HEK293 (cell line): ENCODE measurements around the gene XPO1.

Experiments used
- CTCF ChIA-PET: fragments of 350-600 bp; formaldehyde crosslinking; extraction: SDS; loops from one replicate; lab custom pipeline; 2021; ENCODE audit warnings: antibody characterized with exemption; lab: Yijun Ruan, JAX
- POLR2A ChIA-PET: fragments of 300-600 bp; formaldehyde crosslinking; extraction: SDS; loops from one replicate; lab custom pipeline; 2020; ENCODE audit warnings: antibody characterized with exemption, inconsistent platforms; lab: Yijun Ruan, JAX
- H3K27ac ChIP-seq: fragments of 200-500 bp; sonication (Bioruptor generic); 2 replicates; pipeline ENCODE4 v1.5.1; 2014; ENCODE audit warnings: low read depth, low read length, control low read depth, inconsistent platforms; ENCODE audit errors: extremely low read depth
- H3K36me3 ChIP-seq, 2 experiments: fragments of 200-500 bp in 1 of 2; sonication (Bioruptor generic) in 1 of 2; 1 replicate in 1 of 2; 2 replicates in 1 of 2; pipeline ENCODE4 v1.5.1; 2014 to 2017; ENCODE audit warnings: inconsistent platforms in 2 of 2, low read length in 2 of 2; ENCODE audit not compliant: control insufficient read depth in 2 of 2, insufficient read depth in 1 of 2
- H3K4me1 ChIP-seq: fragments of 200-500 bp; sonication (Bioruptor generic); 2 replicates; pipeline ENCODE4 v1.5.1; 2014; ENCODE audit warnings: mild to moderate bottlenecking, low read length, inconsistent platforms; ENCODE audit not compliant: control insufficient read depth, insufficient read depth
- H3K4me3 ChIP-seq: 2 replicates; pipeline ENCODE4 v1.5.1; 2011; ENCODE audit warnings: low read depth, mild to moderate bottlenecking, control low read depth, low read length, moderate library complexity
- H3K9me3 ChIP-seq: fragments of 200-500 bp; sonication (Bioruptor generic); 2 replicates; pipeline ENCODE4 v1.5.1; 2014; ENCODE audit warnings: low read depth, low read length, inconsistent platforms; ENCODE audit not compliant: control insufficient read depth, insufficient read depth
- ATF2 ChIP-seq: fragments of 450-650 bp; formaldehyde crosslinking; IDR thresholded peaks from 2 replicates; pipeline ENCODE4 v1.5.1; 2016; ENCODE audit warnings: missing biosample characterization, missing genetic modification characterization, low read depth
- GLIS1 ChIP-seq: fragments of 450-650 bp; formaldehyde crosslinking; IDR thresholded peaks from 2 replicates; pipeline ENCODE4 v1.5.1; 2016; ENCODE audit warnings: missing biosample characterization, missing genetic modification characterization
- HOXC10 ChIP-seq: sonication (generic); formaldehyde crosslinking; IDR thresholded peaks from 2 replicates; pipeline ENCODE4 v1.8.1; 2023; ENCODE audit warnings: mild to moderate bottlenecking, missing genetic modification reagents
- HOXD13 ChIP-seq: sonication (generic); formaldehyde crosslinking; IDR thresholded peaks from 2 replicates; pipeline ENCODE4 v1.8.0; 2022; ENCODE audit warnings: missing genetic modification reagents, borderline replicate concordance
- INSM2 ChIP-seq: fragments of 450-650 bp; formaldehyde crosslinking; IDR thresholded peaks from 2 replicates; pipeline ENCODE4 v1.5.1; 2016; ENCODE audit warnings: missing biosample characterization, missing genetic modification characterization
- KLF8 ChIP-seq: fragments of 450-650 bp; formaldehyde crosslinking; IDR thresholded peaks from 2 replicates; pipeline ENCODE4 v1.5.1; 2016; ENCODE audit warnings: missing biosample characterization, missing genetic modification characterization
- KLF9 ChIP-seq: fragments of 450-650 bp; formaldehyde crosslinking; IDR thresholded peaks from 2 replicates; pipeline ENCODE4 v1.5.1; 2016; ENCODE audit warnings: missing biosample characterization, missing genetic modification characterization, low read depth
- OSR2 ChIP-seq: fragments of 450-650 bp; formaldehyde crosslinking; IDR thresholded peaks from 2 replicates; pipeline ENCODE4 v1.5.1; 2016; ENCODE audit warnings: missing biosample characterization, missing genetic modification characterization
- RBAK ChIP-seq: fragments of 450-650 bp; formaldehyde crosslinking; IDR thresholded peaks from 2 replicates; pipeline ENCODE4 v1.5.1; 2016; ENCODE audit warnings: missing biosample characterization, missing genetic modification characterization
- YY2 ChIP-seq: fragments of 450-650 bp; formaldehyde crosslinking; IDR thresholded peaks from 2 replicates; pipeline ENCODE4 v1.5.1; 2016; ENCODE audit warnings: missing biosample characterization, missing genetic modification characterization
- ZBTB17 ChIP-seq: fragments of 450-650 bp; formaldehyde crosslinking; IDR thresholded peaks from 2 replicates; pipeline ENCODE4 v1.5.1; 2016; ENCODE audit warnings: missing biosample characterization, missing genetic modification characterization
- ZBTB44 ChIP-seq: fragments of 450-650 bp; IDR thresholded peaks from 2 replicates; pipeline ENCODE4 v1.5.1; 2018; ENCODE audit warnings: missing biosample characterization, mild to moderate bottlenecking, missing genetic modification characterization
- ZIC2 ChIP-seq: fragments of 450-650 bp; formaldehyde crosslinking; IDR thresholded peaks from 2 replicates; pipeline ENCODE4 v1.5.1; 2016; ENCODE audit warnings: missing biosample characterization, missing genetic modification characterization
- ZNF211 ChIP-seq: fragments of 450-650 bp; formaldehyde crosslinking; IDR thresholded peaks from 2 replicates; pipeline ENCODE4 v1.5.1; 2016; ENCODE audit warnings: low read depth, missing biosample characterization, missing genetic modification characterization
- ZNF239 ChIP-seq: fragments of 450-650 bp; formaldehyde crosslinking; IDR thresholded peaks from 2 replicates; pipeline ENCODE4 v1.5.1; 2016; ENCODE audit warnings: missing biosample characterization, missing genetic modification characterization
- ZNF280D ChIP-seq: fragments of 450-650 bp; formaldehyde crosslinking; IDR thresholded peaks from 2 replicates; pipeline ENCODE4 v1.5.1; 2016; ENCODE audit warnings: missing biosample characterization, missing genetic modification characterization
- ZNF341 ChIP-seq: fragments of 450-650 bp; formaldehyde crosslinking; IDR thresholded peaks from 2 replicates; pipeline ENCODE4; 2016; ENCODE audit warnings: low read depth, missing biosample characterization, missing genetic modification characterization
- ZNF423 ChIP-seq: fragments of 450-650 bp; formaldehyde crosslinking; IDR thresholded peaks from 2 replicates; pipeline ENCODE4 v1.5.1; 2016; ENCODE audit warnings: missing biosample characterization, missing genetic modification characterization
- ZNF488 ChIP-seq: fragments of 450-650 bp; formaldehyde crosslinking; IDR thresholded peaks from 2 replicates; pipeline ENCODE4 v1.5.1; 2016; ENCODE audit warnings: missing biosample characterization, missing genetic modification characterization
- ZNF530 ChIP-seq: fragments of 450-650 bp; formaldehyde crosslinking; IDR thresholded peaks from 2 replicates; pipeline ENCODE4 v1.5.1; 2016; ENCODE audit warnings: low read depth, missing biosample characterization, missing genetic modification characterization
- ZNF596 ChIP-seq: fragments of 450-650 bp; IDR thresholded peaks from 2 replicates; pipeline ENCODE4 v1.5.0; 2018; ENCODE audit warnings: missing biosample characterization, mild to moderate bottlenecking, missing genetic modification characterization, moderate library complexity
- ZNF624 ChIP-seq: fragments of 450-650 bp; formaldehyde crosslinking; IDR thresholded peaks from 2 replicates; pipeline ENCODE4 v1.5.1; 2017; ENCODE audit warnings: missing biosample characterization, missing genetic modification characterization
- ZNF660 ChIP-seq: fragments of 450-650 bp; IDR thresholded peaks from 2 replicates; pipeline ENCODE4 v1.5.1; 2018; ENCODE audit warnings: missing biosample characterization, mild to moderate bottlenecking, missing genetic modification characterization
- ZNF692 ChIP-seq: fragments of 450-650 bp; formaldehyde crosslinking; IDR thresholded peaks from 2 replicates; pipeline ENCODE4 v1.5.1; 2016; ENCODE audit warnings: missing biosample characterization, missing genetic modification characterization
- ZNF76 ChIP-seq: fragments of 450-650 bp; formaldehyde crosslinking; IDR thresholded peaks from 2 replicates; pipeline ENCODE4; 2016; ENCODE audit warnings: low read depth, missing biosample characterization, missing genetic modification characterization, borderline replicate concordance
- ZNF785 ChIP-seq: fragments of 450-650 bp; formaldehyde crosslinking; IDR thresholded peaks from 2 replicates; pipeline ENCODE4 v1.5.1; 2016; ENCODE audit warnings: missing biosample characterization, missing genetic modification characterization
- ZSCAN30 ChIP-seq: fragments of 450-650 bp; IDR thresholded peaks from 2 replicates; pipeline ENCODE4 v1.5.1; 2018; ENCODE audit warnings: missing biosample characterization, mild to moderate bottlenecking, missing genetic modification characterization, moderate library complexity
- ZXDB ChIP-seq: fragments of 450-650 bp; formaldehyde crosslinking; IDR thresholded peaks from 2 replicates; pipeline ENCODE4 v1.5.1; 2016; ENCODE audit warnings: missing biosample characterization, missing genetic modification characterization

Gene XPO1

GRCh38 chr2:61538200-61538919 lies at the start of gene XPO1:
XPO1 (minus strand) TSS chr2:61538356; CDS start chr2:61533897, 4,459 bp downstream.
- CTCF ChIA-PET = interaction anchor here (0.7 to 0.8 kb wide), 2 partner anchors 39 to 224 kb away, joined by 4 to 6 read pairs; no protein-coding TSS in a partner anchor
- Histone ChIP-seq H3K4me1 (peaks cover 7% of the 10 kb centered on the region), H3K4me3 (peak within 1 kb of the TSS; percentile 88), H3K9me3 (no peaks in the 10 kb centered on the region), H3K27ac (peak within 1 kb of the TSS; percentile 80), H3K36me3 (peaks cover 0 to 7% of the 10 kb centered on the region in 2 experiments; a peak in 1 of 3 replicates)
- POLR2A ChIA-PET = interaction anchor here (0.6 to 2.8 kb wide), 19 partner anchors 9 to 360 kb away, joined by 3 to 14 read pairs (median 3); no protein-coding TSS in a partner anchor
- no peak for TF ChIP-seq ZNF785
- peak; percentile 37; the same call in 1 of the 2 replicates for TF ChIP-seq ZNF660 (tag by site-specific recombination)
- no peak for TF ChIP-seq HOXC10 (CRISPR knock-in tag)
- TF ChIP-seq ZBTB17 = peak; percentile 81
- no peak for TF ChIP-seq ZNF211 (tag by site-specific recombination)
- no peak for TF ChIP-seq ZNF624 (tag by site-specific recombination)
- TF ChIP-seq RBAK (tag by site-specific recombination) = no peak
- TF ChIP-seq ZSCAN30 (tag by site-specific recombination) = peak; percentile 91; the same call in 1 of the 2 replicates
- TF ChIP-seq ATF2 (tag by site-specific recombination) = no peak
- TF ChIP-seq ZBTB44 (tag by site-specific recombination) = peak; percentile 90
- no peak for TF ChIP-seq ZNF423 (tag by site-specific recombination)
- TF ChIP-seq ZNF341 = peak; percentile 56
- TF ChIP-seq INSM2 (tag by site-specific recombination) = no peak
- peak; percentile 62 for TF ChIP-seq KLF8
- peak; percentile 62 for TF ChIP-seq GLIS1 (tag by site-specific recombination)
- TF ChIP-seq ZNF692 (tag by site-specific recombination) = peak; percentile 70
- 0 out of 2 replicates have a peak, but pooled peaks have one; percentile 24 for TF ChIP-seq ZIC2 (tag by site-specific recombination)
- TF ChIP-seq ZNF530 (tag by site-specific recombination) = no peak
- TF ChIP-seq KLF9 (tag by site-specific recombination) = peak; percentile 76; the same call in 1 of the 2 replicates
- no peak for TF ChIP-seq ZNF488 (tag by site-specific recombination)
- TF ChIP-seq ZNF596 (tag by site-specific recombination) = no peak
- TF ChIP-seq ZNF280D (tag by site-specific recombination) = no peak
- TF ChIP-seq HOXD13 (CRISPR knock-in tag) = no peak
- peak; percentile 32; the same call in 1 of the 2 replicates for TF ChIP-seq ZNF76
- peak; percentile 95 for TF ChIP-seq OSR2
- TF ChIP-seq ZXDB (tag by site-specific recombination) = peak; percentile 29
- TF ChIP-seq ZNF239 (tag by site-specific recombination) = no peak
- TF ChIP-seq YY2 (tag by site-specific recombination) = no peak
